IPS-NIHi7 (cell line): ENCODE measurements around the gene TNIK.

Experiments
- DNase-seq: peaks from one replicate; pipeline ENCODE4 v3.0.0; 2012; ENCODE audit warnings: mixed read lengths; ENCODE audit errors: extremely low spot score

Gene TNIK

GRCh38 chr3:171419457-171419856 is 40.7 kb downstream of the TNIK start:
- no peak for DNase-seq

- no peak for DNase-seq
Observed at GRCh38 chr3:171417813-171418212, 42.4 kb downstream of the TNIK start.

GRCh38 chr3:171417137-171417536 is 43.1 kb downstream of the TNIK start:
- DNase-seq, result no peak

GRCh38 chr3:171416666-171417065 is 43.5 kb downstream of the TNIK start:
- DNase-seq, result no peak

GRCh38 chr3:171416061-171416460 is 44.1 kb downstream of the TNIK start:
- no peak for DNase-seq

GRCh38 chr3:171415070-171415469 is 45.1 kb downstream of the TNIK start:
- DNase-seq, result no peak

GRCh38 chr3:171412473-171412872 is 47.7 kb downstream of the TNIK start:
- no peak for DNase-seq

- no peak for DNase-seq
Observed at GRCh38 chr3:171412054-171412453, 48.2 kb downstream of the TNIK start.

- no peak for DNase-seq
Observed at GRCh38 chr3:171410186-171410585, 50.0 kb downstream of the TNIK start.

- DNase-seq, result no peak
Observed at GRCh38 chr3:171407759-171408158, 52.4 kb downstream of the TNIK start.

GRCh38 chr3:171404376-171404967 is 55.7 kb downstream of the TNIK start:
- no peak for DNase-seq

- DNase-seq, result no peak
Observed at GRCh38 chr3:171402281-171402680, 57.9 kb downstream of the TNIK start.

- no peak for DNase-seq
Observed at GRCh38 chr3:171401432-171401831, 58.8 kb downstream of the TNIK start.

GRCh38 chr3:171399842-171400241 is 60.4 kb downstream of the TNIK start:
- DNase-seq, result no peak

- DNase-seq, result no peak
Observed at GRCh38 chr3:171398343-171398742, 61.9 kb downstream of the TNIK start.

GRCh38 chr3:171397089-171397488 is 63.1 kb downstream of the TNIK start:
- no peak for DNase-seq

- no peak for DNase-seq
Observed at GRCh38 chr3:171396048-171396447, 64.2 kb downstream of the TNIK start.

- peak; percentile 33 for DNase-seq
Observed at GRCh38 chr3:171393032-171393744, 67.0 kb downstream of the TNIK start.

- no peak for DNase-seq
Observed at GRCh38 chr3:171391432-171391831, 68.8 kb downstream of the TNIK start.

GRCh38 chr3:171390051-171390941 is 69.9 kb downstream of the TNIK start:
- no peak for DNase-seq

- DNase-seq, result no peak
Observed at GRCh38 chr3:171389491-171389890, 70.7 kb downstream of the TNIK start.

- DNase-seq, result no peak
Observed at GRCh38 chr3:171388527-171388926, 71.7 kb downstream of the TNIK start.

- DNase-seq, result no peak
Observed at GRCh38 chr3:171387062-171387461, 73.1 kb downstream of the TNIK start.
